Effector memory CD4-positive, alpha-beta T cell (primary cell): Measurements from ENCODE around the gene CERS6.

ENCODE experiments used
- DNase-seq, 3 donors: peaks; one replicate each; pipeline ENCODE4 v3.0.0-alpha.2; 2020
- H3K27ac ChIP-seq: 2 replicates; pipeline ENCODE4 v1.7.0; 2013; ENCODE audit warnings: mild to moderate bottlenecking, low read length, moderate library complexity; ENCODE audit not compliant: insufficient read depth, poor library complexity, severe bottlenecking
- H3K27me3 ChIP-seq: replicated peaks from 2 replicates; pipeline ENCODE4 v1.7.0; 2013; ENCODE audit warnings: mild to moderate bottlenecking, low read length; ENCODE audit not compliant: insufficient read depth, control insufficient read depth, poor library complexity, severe bottlenecking
- H3K36me3 ChIP-seq: 2 replicates; pipeline ENCODE4 v1.7.0; 2013; ENCODE audit warnings: mild to moderate bottlenecking, low read length, moderate library complexity; ENCODE audit not compliant: control insufficient read depth, insufficient read depth
- H3K4me1 ChIP-seq: 2 replicates; pipeline ENCODE4 v1.7.0; 2013; ENCODE audit warnings: low read length, mild to moderate bottlenecking; ENCODE audit not compliant: control insufficient read depth, insufficient read depth, poor library complexity, severe bottlenecking
- H3K4me3 ChIP-seq: 2 replicates; pipeline ENCODE4 v1.7.0; 2013; ENCODE audit warnings: low read length, low read depth, mild to moderate bottlenecking; ENCODE audit not compliant: insufficient read depth, poor library complexity, severe bottlenecking
- H3K9me3 ChIP-seq: 2 replicates; pipeline ENCODE4 v1.7.0; 2013; ENCODE audit warnings: mild to moderate bottlenecking, low read length, moderate library complexity; ENCODE audit not compliant: control insufficient read depth

CERS6 gene

DNA sequence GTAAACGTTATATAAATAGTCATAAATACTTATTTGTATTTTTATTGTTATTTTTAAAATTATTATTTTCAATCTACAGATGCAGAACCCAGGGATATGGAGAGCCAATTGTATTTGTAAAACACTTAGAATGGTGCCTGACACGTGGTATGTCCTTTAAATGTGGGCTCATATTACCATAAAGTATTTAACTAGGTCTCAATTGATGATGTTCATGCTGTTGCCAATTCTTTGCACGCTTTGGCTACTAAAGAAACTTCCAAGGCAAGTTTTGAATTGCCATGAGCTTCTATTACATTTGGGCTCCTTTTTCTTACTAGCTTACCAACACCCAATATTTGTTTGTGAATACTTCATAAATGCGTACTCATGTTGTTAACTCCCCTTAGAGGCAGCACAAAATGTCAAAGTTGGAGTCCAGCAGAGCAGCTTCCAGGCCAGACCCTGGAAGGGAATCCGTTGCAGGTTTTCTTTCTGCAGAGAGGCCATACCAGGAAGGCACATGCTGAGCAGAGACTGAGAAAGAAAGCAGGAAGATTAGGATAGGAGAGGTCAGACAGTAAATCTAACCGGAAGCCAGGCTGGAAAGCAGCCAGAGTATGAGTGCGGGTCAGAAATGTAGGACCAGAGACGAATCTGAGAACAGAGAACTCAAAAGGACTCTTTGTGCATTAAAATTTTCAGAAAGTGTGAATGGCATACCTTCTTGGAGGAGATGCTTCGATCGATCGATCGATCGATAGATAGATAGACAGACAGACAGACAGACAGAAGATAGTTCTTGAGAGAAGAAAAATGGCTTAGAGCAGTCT is 342.2 kb downstream of the CERS6 start:
- Histone ChIP-seq H3K4me1 (no peaks in the 10 kb centered on the region), H3K27me3 (no peaks in the 10 kb centered on the region)
- DNase-seq = no peak

DNA sequence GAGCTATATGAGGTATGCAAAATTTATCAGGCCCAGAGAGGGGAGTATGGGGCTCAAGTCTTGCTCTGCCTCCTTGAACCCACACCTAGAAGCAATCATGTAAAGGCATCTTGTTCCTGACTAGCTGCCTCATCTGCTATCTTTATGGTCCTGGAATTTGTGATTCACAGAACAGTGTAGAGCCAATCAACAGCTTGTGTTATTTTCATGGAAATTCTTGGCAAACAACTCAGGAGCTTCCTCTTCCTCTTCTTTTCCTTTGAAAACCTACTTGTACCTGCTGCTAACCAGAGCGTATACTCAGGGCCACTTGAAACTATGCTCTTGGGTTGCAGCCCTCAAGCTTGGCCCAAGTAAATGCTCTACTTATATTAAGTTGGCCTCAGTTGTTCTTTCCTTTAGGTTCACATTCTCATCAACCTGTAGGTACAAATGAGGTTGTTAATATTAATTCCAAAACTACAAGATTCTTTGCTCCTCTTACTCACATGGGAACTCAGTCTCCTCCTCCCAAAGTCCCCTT is 342.9 kb downstream of the CERS6 start:
- Histone ChIP-seq H3K9me3 (no peaks in the 10 kb centered on the region), H3K27ac (no peak overlapping the region), H3K36me3 (no peaks in the 10 kb centered on the region), H3K27me3 (no peaks in the 10 kb centered on the region), H3K4me1 (no peaks in the 10 kb centered on the region), H3K4me3 (no peak overlapping the region)
- DNase-seq = no peak

More for the DNA sequence above, 342.2 kb downstream of the CERS6 start:
- Histone ChIP-seq H3K9me3 (no peaks in the 10 kb centered on the region), H3K4me3 (no peak overlapping the region), H3K27ac (no peak overlapping the region), H3K36me3 (no peaks in the 10 kb centered on the region)

DNA sequence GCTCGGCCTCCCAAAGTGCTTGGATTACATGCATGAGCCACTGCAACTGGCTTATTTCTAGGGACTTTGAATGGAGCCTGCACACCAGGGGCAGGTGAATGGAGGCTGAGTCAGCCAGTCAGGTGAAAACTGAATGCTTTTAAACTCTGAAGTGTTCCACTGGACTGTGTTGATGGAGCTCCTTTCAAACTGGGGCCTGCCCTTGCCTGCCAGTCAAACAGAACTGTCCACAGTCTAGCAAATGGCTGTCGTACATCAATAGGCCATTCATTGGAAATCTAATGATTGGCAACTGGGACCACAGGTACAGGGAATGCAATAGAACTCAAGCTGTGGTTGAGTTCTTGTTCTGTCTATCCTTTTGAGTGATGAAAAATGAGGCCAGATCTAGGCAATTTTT is 345.4 kb downstream of the CERS6 start:
- Histone ChIP-seq H3K27ac (no peak overlapping the region), H3K4me1 (no peaks in the 10 kb centered on the region), H3K9me3 (no peaks in the 10 kb centered on the region), H3K27me3 (no peaks in the 10 kb centered on the region), H3K4me3 (no peak overlapping the region), H3K36me3 (no peaks in the 10 kb centered on the region)
- DNase-seq = no peak

DNA sequence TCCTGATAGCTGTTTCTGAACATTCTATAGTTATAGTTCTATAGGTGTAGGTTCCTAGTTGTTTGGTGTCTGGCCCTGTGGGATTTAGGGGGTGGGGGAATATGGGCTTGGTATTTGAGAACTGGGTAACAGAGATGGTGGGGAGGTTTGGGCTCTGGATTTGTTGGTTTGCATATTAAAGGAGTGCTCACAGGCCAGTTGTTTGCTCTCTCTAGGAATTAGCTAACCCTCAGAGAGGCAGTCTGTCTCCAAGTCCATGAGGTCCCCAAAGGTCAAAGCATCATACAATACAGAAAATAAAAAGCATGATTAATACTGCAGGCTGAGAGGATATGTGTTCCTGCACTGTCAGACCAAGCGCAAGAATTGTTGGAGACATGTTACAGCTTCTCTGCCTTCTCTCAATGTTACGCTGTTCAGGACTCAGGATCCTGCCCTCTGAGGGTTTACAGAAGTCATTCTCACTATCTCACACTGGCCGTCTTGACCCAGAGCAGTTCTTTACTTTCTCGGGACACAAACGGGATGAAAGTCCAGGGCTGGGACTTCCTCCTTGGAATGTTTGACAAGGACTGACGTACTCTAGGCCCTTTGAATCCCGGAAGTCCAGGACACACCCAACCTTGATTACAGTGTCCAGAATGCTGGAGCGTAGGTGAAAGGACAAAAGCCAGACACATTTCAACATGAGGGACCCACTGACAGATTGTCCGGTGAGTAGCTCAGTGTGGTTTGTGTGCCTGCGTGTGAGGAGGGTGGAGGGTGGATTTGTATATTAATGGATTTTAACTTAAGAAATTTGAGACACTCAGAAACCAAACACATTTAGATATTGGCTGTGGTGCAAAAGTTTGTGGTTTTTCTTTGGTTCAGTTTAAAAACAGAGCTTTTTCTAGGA is 346.1 kb downstream of the CERS6 start, which contains the start of gene NOSTRIN:
Gene NOSTRIN (plus strand): TSS at position 677 of the 898 bp plus-strand sequence. CDS start 10 bp downstream, at position 687.
- Histone ChIP-seq H3K4me3 (no peak within 1 kb of the TSS), H3K27ac (no peak within 1 kb of the TSS)

DNA sequence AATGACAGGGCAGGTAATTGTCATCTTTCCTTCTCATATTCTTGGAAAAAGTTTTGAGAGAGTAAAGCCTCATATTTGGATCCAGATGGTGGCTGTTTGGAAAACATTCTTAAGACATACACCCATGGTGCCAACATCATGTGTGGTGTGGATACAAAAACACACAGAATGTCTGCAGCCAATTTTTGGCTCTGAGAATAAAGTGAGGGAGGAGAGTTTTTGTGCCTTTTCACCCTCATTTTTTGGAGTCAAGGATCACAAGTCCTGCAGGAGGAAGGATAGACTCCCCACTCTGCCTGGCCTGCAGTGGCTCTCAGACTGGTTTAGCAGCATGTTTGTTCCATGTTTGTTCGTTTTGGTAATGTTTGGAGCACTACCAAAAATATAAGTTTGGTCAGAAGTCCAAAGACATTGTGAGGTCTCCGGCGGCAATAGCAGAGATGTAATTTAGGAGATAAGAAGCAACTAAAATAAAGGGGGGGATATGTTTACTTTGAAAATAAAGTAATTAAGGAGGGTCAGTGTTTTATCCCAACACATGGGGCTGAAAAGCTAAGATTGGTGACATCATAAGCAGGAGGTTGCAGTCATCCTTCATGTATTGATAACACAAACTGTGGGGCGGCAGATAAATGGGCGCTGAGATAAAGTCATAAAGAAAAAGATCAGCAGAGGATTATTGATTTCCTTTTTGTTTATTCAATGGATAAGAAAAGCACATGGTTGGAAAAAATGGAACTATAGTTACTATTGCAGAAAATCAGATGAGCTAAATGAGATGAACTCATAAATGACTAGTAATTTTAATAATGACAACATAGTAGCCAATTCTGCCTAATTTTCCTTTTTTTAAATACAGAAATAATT is 347.0 kb downstream of the CERS6 start:
- Histone ChIP-seq H3K9me3 (no peaks in the 10 kb centered on the region), H3K27me3 (no peaks in the 10 kb centered on the region), H3K27ac (no peak overlapping the region), H3K4me3 (no peak overlapping the region), H3K36me3 (no peaks in the 10 kb centered on the region), H3K4me1 (no peaks in the 10 kb centered on the region)
- no peak for DNase-seq

More for the DNA sequence above, 346.1 kb downstream of the CERS6 start, which contains the start of gene NOSTRIN:
- Histone ChIP-seq H3K9me3 (no peaks in the 10 kb centered on the region), H3K4me1 (no peaks in the 10 kb centered on the region), H3K36me3 (no peaks in the 10 kb centered on the region), H3K27me3 (no peaks in the 10 kb centered on the region)
- DNase-seq = no peak

DNA sequence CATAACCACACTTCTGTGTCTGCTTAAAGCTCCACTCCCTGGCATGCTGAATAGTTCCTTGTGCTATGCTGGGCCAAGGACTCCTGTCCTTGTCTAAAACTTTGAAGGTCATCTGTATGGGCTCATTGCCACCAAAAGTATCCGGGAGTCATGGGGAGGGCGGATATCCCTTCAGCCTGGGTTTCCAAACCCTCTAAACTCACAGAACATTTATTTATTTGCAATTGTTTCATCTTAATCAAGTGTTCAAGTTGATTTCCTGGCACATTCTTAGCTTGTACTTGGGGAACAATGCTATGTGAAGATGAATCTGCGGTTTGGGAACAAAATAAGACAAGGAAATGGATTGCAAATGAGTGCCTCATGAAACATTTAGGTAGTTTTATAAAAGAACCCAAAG is 348.1 kb downstream of the CERS6 start:
- DNase-seq = no peak
- Histone ChIP-seq H3K4me1 (no peaks in the 10 kb centered on the region), H3K4me3 (no peak overlapping the region), H3K9me3 (no peaks in the 10 kb centered on the region), H3K36me3 (no peaks in the 10 kb centered on the region), H3K27ac (no peak overlapping the region), H3K27me3 (no peaks in the 10 kb centered on the region)

DNA sequence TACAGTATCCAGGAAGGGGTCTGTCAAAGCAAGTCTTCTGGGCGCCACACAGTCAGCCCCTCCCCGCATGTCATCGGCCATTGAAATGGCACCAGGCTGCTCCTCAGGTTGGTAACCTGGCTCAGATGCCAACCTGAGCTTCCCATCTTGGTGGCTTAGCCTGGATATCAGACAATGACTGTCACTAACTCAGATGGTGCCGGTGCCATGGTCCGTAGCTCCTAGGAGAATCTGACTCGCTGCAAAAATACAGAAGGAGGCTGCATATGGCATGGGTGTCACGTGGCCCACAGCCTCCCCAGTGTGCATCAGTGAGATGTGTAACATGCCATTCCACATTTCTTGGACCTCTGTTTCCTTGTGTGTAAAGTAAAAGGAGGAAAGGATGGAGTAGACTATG is 349.5 kb downstream of the CERS6 start:
- H3K4me3 ChIP-seq = no peak overlapping the region
- no peak for DNase-seq
- no peak overlapping the region for H3K27ac ChIP-seq
- H3K36me3 ChIP-seq = no peaks in the 10 kb centered on the region
- no peaks in the 10 kb centered on the region for H3K27me3 ChIP-seq
- no peaks in the 10 kb centered on the region for H3K4me1 ChIP-seq
- no peaks in the 10 kb centered on the region for H3K9me3 ChIP-seq

DNA sequence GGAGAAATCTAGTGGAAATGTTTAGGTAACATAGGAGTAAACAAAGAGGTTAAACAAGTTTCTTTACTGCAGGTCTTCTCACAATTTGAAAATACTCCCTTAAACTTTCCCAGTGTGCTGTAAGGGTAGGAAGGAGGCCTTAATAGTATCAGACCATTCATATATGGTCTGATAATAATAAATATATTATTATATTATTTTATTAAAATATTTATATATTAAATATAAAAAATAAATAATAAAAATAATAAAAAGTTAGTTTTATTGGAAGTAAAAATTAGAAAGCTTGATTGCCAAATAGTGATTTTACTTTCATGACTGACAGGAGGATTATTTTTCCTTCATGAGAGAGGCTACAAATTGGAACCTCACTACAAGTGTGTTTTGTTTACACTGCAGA is 353.5 kb downstream of the CERS6 start:
- no peak for DNase-seq
- Histone ChIP-seq H3K27ac (no peak overlapping the region), H3K4me3 (no peak overlapping the region), H3K36me3 (no peaks in the 10 kb centered on the region), H3K27me3 (no peaks in the 10 kb centered on the region), H3K9me3 (no peaks in the 10 kb centered on the region), H3K4me1 (no peaks in the 10 kb centered on the region)

DNA sequence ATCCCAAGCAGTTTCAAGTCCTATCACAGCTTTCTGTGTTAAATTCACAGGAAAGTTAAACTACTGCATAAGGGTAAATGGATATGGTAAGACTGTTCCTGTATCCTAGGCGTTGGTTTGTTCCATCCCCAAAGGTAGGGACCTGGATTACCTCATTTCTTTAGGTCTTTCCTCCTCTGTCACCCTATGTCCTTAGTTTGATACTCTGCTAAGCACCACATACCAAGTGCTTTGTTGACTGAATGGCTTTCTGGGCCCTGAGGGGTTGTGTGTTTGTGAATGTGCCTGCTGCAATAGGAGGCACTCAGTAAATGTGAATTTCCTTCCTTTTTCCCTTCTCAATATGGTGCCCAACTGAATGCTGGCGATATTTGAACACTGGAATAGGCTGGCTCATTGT is 354.2 kb downstream of the CERS6 start:
- Histone ChIP-seq H3K4me1 (no peaks in the 10 kb centered on the region), H3K27me3 (no peaks in the 10 kb centered on the region), H3K9me3 (no peaks in the 10 kb centered on the region), H3K27ac (no peak overlapping the region), H3K36me3 (no peaks in the 10 kb centered on the region), H3K4me3 (no peak overlapping the region)
- no peak for DNase-seq
